22Rv1 (cell line): ENCODE measurements around the gene XPO4.

Experiments
- H3K27ac ChIP-seq: fragments of 450-650 bp; 2 replicates; pipeline ENCODE4 v1.5.1; 2017
- CTCF ChIP-seq: fragments of 450-650 bp; IDR thresholded peaks from 2 replicates; pipeline ENCODE4 v1.5.1; 2017; ENCODE audit warnings: mild to moderate bottlenecking
- ZFX ChIP-seq: fragments of 450-650 bp; IDR thresholded peaks from 2 replicates; pipeline ENCODE4 v1.6.1; 2017; ENCODE audit warnings: antibody characterized with exemption, borderline replicate concordance

The XPO4 gene

GRCh38 chr13:20738616-20739015, 163.9 kb downstream of the XPO4 start:
- TF ChIP-seq CTCF = no peak
- TF ChIP-seq ZFX = no peak
- no peak overlapping the region for H3K27ac ChIP-seq

GRCh38 chr13:20729633-20730585, 172.6 kb downstream of the XPO4 start:
- H3K27ac ChIP-seq = no peak overlapping the region
- TF ChIP-seq ZFX = no peak
- no peak for TF ChIP-seq CTCF

- no peak for TF ChIP-seq ZFX
- no peak for TF ChIP-seq CTCF
- H3K27ac ChIP-seq = no peak overlapping the region
These were observed 173.8 kb downstream of the XPO4 start for GRCh38 chr13:20728579-20729311.

- TF ChIP-seq CTCF (no peak), ZFX (no peak)
- no peak overlapping the region for H3K27ac ChIP-seq
These were observed 174.7 kb downstream of the XPO4 start for GRCh38 chr13:20727856-20728255.
